ENCODE measurements around the gene AKAP10.
"Not testable (repeated sequence)": the region's sequence is repeated elsewhere in the genome, so short reads cannot be mapped to it uniquely, and the experiment has no call there.

The AKAP10 gene

GRCh38 chr17:19977293-19978208, at the start of gene AKAP10:
AKAP10 (minus strand) TSS chr17:19977828; CDS start chr17:19977679, 149 bp downstream.
- H3K27ac ChIP-seq: peak within 1 kb of the TSS; percentile 95
- TF ChIP-seq CTCF (conservative IDR thresholded peaks at IDR 0.05): no peak
- TF ChIP-seq ZFX (IDR thresholded peaks at IDR 0.05): peak; percentile 73

GRCh38 chr17:20026960-20027359, 49.3 kb upstream of the AKAP10 start:
- no peak for TF ChIP-seq CTCF (conservative IDR thresholded peaks at IDR 0.05)
- TF ChIP-seq ZFX (IDR thresholded peaks at IDR 0.05): no peak

GRCh38 chr17:20022701-20023100, 45.1 kb upstream of the AKAP10 start:
- TF ChIP-seq CTCF (conservative IDR thresholded peaks at IDR 0.05): no peak
- TF ChIP-seq ZFX (IDR thresholded peaks at IDR 0.05): no peak
- no peak overlapping the region for H3K27ac ChIP-seq

More at GRCh38 chr17:20026960-20027359, 49.3 kb upstream of the AKAP10 start:
- no peak overlapping the region for H3K27ac ChIP-seq

GRCh38 chr17:20016475-20016992, 38.9 kb upstream of the AKAP10 start:
- not testable (repeated sequence) for H3K27ac ChIP-seq

GRCh38 chr17:20012017-20012536, 34.4 kb upstream of the AKAP10 start:
- H3K27ac ChIP-seq: no peak overlapping the region
- TF ChIP-seq CTCF (conservative IDR thresholded peaks at IDR 0.05): no peak

GRCh38 chr17:20010936-20011335, 33.3 kb upstream of the AKAP10 start:
- H3K27ac ChIP-seq: no peak overlapping the region
- TF ChIP-seq CTCF (conservative IDR thresholded peaks at IDR 0.05): no peak
- no peak for TF ChIP-seq ZFX (IDR thresholded peaks at IDR 0.05)

GRCh38 chr17:20010099-20010863, 32.7 kb upstream of the AKAP10 start:
- TF ChIP-seq ZFX (IDR thresholded peaks at IDR 0.05) (no peak), CTCF (conservative IDR thresholded peaks at IDR 0.05) (peak; percentile 31)
- peak overlapping the region; percentile 8; the same call in 1 of the 2 replicates for H3K27ac ChIP-seq
